IPS-15b (cell line): Measurements from ENCODE around the gene C4orf54.

Experiments
- H3K27me3 ChIP-seq: one replicate; pipeline ENCODE4 v1.6.1; 2013; ENCODE audit warnings: low read length; ENCODE audit not compliant: control insufficient read depth, insufficient read depth
- H3K36me3 ChIP-seq: one replicate; pipeline ENCODE4 v1.6.1; 2013; ENCODE audit warnings: low read length; ENCODE audit not compliant: control insufficient read depth, insufficient read depth
- H3K4me1 ChIP-seq: one replicate; pipeline ENCODE4 v1.6.1; 2013; ENCODE audit warnings: mild to moderate bottlenecking, low read length; ENCODE audit not compliant: control insufficient read depth, insufficient read depth
- H3K4me3 ChIP-seq: one replicate; pipeline ENCODE4 v1.5.1; 2013; ENCODE audit warnings: low read depth, low read length
- H3K9ac ChIP-seq: one replicate; pipeline ENCODE4 v1.6.1; 2013; ENCODE audit warnings: low read depth, mild to moderate bottlenecking, low read length
- H3K9me3 ChIP-seq: one replicate; pipeline ENCODE4 v1.6.1; 2013; ENCODE audit warnings: mild to moderate bottlenecking, low read length; ENCODE audit not compliant: control insufficient read depth, insufficient read depth

Gene C4orf54

GRCh38 chr4:99657798-99658197 lies at the start of gene C4orf54:
C4orf54 (minus strand) TSS chr4:99657828; CDS start chr4:99654648, 3,180 bp downstream.
- H3K4me3 ChIP-seq = no peak within 1 kb of the TSS
- H3K9me3 ChIP-seq = no peaks in the 10 kb centered on the region
- H3K4me1 ChIP-seq = no peaks in the 10 kb centered on the region
- no peaks in the 10 kb centered on the region for H3K27me3 ChIP-seq
- H3K36me3 ChIP-seq = no peaks in the 10 kb centered on the region
- no peak within 1 kb of the TSS for H3K9ac ChIP-seq

DNA sequence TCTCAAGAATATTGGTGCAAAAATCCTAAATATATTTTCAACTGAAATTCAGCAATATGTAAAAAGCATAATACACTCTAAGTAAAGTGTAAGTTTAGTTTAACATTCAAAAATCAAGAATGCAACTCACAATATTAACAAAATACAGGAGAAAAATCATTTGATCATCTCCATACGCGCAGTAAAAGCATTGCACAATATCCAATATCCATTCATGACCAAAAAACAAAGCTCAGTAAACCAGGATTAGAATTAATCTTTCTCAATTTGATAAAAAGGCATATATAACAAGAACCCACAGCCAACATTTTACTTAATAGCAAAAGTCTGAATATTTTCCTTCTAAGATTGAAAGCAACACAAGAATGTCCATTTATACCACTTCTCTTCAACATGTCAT lies 48.3 kb upstream of the C4orf54 start:
- Histone ChIP-seq H3K4me1 (no peaks in the 10 kb centered on the region), H3K9me3 (no peaks in the 10 kb centered on the region), H3K36me3 (no peaks in the 10 kb centered on the region)

GRCh38 chr4:99696801-99697200 lies 39.2 kb upstream of the C4orf54 start:
- peaks cover 4% of the 10 kb centered on the region for H3K4me1 ChIP-seq
- H3K4me3 ChIP-seq = no peak overlapping the region
- H3K9me3 ChIP-seq = no peaks in the 10 kb centered on the region
- H3K9ac ChIP-seq = no peak overlapping the region
- no peaks in the 10 kb centered on the region for H3K27me3 ChIP-seq
- H3K36me3 ChIP-seq = no peaks in the 10 kb centered on the region

More for the DNA sequence above, 48.3 kb upstream of the C4orf54 start:
- Histone ChIP-seq H3K9ac (no peak overlapping the region), H3K27me3 (no peaks in the 10 kb centered on the region), H3K4me3 (no peak overlapping the region)

DNA sequence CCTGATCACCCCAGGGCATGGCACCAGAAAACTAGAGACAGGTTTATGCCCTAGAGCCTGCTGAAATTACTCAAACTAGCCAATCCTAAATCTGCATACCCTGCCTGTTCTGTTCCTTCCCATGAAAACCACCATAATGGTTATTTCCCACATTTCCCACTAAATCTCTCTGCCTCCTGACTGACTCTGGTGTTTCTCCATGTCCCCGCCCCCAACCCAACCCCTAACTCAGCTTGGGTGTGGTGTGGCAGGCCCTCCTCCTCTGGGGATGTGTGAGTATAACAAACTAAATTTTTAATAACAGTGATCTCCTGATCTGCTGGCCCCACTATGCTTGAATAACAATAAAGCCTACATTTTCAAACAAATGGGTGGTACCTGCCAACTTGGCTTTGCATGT lies 35.5 kb upstream of the C4orf54 start:
- peaks cover 4% of the 10 kb centered on the region for H3K4me1 ChIP-seq
- no peaks in the 10 kb centered on the region for H3K27me3 ChIP-seq
- no peak overlapping the region for H3K9ac ChIP-seq
- no peak overlapping the region for H3K4me3 ChIP-seq
- H3K36me3 ChIP-seq = no peaks in the 10 kb centered on the region
- no peaks in the 10 kb centered on the region for H3K9me3 ChIP-seq

- Histone ChIP-seq H3K36me3 (no peaks in the 10 kb centered on the region), H3K4me1 (peaks cover 4% of the 10 kb centered on the region), H3K9me3 (no peaks in the 10 kb centered on the region), H3K4me3 (no peak overlapping the region), H3K27me3 (no peaks in the 10 kb centered on the region), H3K9ac (no peak overlapping the region)
Observed at GRCh38 chr4:99690990-99691389, 33.4 kb upstream of the C4orf54 start.

GRCh38 chr4:99690472-99690871 lies 32.8 kb upstream of the C4orf54 start:
- peaks cover 4% of the 10 kb centered on the region for H3K4me1 ChIP-seq
- no peaks in the 10 kb centered on the region for H3K36me3 ChIP-seq
- no peak overlapping the region for H3K4me3 ChIP-seq
- no peak overlapping the region for H3K9ac ChIP-seq
- H3K27me3 ChIP-seq = no peaks in the 10 kb centered on the region
- H3K9me3 ChIP-seq = no peaks in the 10 kb centered on the region

DNA sequence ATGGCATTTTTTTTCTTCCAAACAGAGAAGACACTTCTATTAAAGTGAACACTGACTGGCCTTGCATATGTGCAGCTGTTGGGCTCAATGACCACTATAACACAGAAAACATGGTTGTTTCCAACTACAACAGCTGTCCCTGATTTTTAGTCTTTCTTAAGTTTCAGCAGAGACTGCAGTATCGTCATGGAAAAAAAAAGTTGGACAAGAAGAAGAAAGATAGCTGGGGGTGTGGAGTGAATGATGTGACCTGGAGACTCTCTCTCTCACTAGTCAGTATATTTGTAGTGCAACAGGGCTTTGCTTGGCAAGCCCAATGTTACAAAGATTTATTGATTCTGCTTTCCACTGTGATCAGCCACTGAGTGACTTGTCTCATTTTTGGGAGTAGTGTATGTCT lies 29.5 kb upstream of the C4orf54 start:
- no peaks in the 10 kb centered on the region for H3K27me3 ChIP-seq

DNA sequence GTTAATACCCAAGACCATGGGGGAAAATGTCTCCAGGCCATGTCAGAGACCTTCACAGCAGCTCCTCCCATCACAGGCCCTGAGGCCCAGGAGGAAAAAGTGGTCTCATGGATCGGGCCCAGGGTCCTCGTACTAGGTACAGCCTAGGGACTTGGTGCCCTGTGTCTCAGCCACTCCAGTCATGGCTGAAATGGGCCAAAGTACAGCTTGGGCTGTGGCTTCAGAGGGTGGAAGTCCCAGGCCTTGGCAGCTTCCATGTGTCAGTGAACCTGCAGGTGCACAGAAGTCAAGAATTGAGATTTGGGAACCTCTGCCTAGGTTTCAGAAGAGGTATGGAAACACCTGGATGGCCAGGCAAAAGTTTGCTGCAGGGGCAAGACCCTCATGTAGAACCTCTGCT lies 27.6 kb upstream of the C4orf54 start:
- Histone ChIP-seq H3K4me1 (no peaks in the 10 kb centered on the region), H3K9ac (no peak overlapping the region), H3K27me3 (no peaks in the 10 kb centered on the region), H3K36me3 (no peaks in the 10 kb centered on the region), H3K9me3 (no peaks in the 10 kb centered on the region), H3K4me3 (no peak overlapping the region)

More for the DNA sequence above, 29.5 kb upstream of the C4orf54 start:
- no peaks in the 10 kb centered on the region for H3K4me1 ChIP-seq
- no peak overlapping the region for H3K4me3 ChIP-seq
- no peak overlapping the region for H3K9ac ChIP-seq
- no peaks in the 10 kb centered on the region for H3K9me3 ChIP-seq
- no peaks in the 10 kb centered on the region for H3K36me3 ChIP-seq

DNA sequence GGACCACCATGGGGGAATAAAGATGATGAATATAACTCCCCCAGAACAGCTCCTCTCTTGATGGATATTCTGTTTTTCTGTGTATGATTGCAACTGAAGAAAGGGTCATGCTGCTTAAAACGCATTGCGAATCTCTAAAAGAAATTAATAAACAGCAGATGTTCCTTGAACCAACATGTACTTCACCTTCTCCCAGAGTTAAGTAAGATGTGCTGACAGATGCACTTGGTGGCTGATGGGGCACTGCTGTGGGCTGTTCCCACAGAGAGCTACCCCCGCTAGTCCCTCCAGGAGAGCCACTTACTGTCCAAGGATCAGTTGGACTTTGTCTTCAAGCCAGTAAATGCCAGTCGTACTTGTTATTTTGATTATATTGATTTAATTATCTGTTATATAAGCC lies 26.3 kb upstream of the C4orf54 start:
- Histone ChIP-seq H3K9me3 (no peaks in the 10 kb centered on the region), H3K4me1 (no peaks in the 10 kb centered on the region), H3K36me3 (no peaks in the 10 kb centered on the region), H3K9ac (no peak overlapping the region), H3K27me3 (no peaks in the 10 kb centered on the region), H3K4me3 (no peak overlapping the region)

DNA sequence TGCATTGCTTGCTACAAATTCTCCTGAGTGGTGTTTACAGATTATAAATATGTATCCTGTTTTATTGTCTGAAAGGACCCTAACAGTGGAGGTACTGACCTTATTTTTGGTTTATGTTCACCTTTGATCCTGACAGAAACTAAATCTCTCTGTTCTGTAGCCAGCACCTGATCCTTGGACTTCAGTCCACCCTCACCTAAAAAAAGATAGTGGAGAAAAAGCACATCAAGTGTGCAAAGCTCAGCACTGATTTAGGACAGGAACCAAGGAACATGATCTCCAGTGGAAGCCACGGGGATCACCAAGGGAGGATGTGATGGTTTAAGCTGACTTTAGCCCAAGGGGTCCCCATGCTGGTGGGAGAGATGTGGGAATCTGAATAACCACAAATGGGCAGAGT lies 22.3 kb upstream of the C4orf54 start:
- no peak overlapping the region for H3K4me3 ChIP-seq
- no peaks in the 10 kb centered on the region for H3K4me1 ChIP-seq
- H3K27me3 ChIP-seq = no peaks in the 10 kb centered on the region
- H3K9me3 ChIP-seq = no peaks in the 10 kb centered on the region
- no peaks in the 10 kb centered on the region for H3K36me3 ChIP-seq
- no peak overlapping the region for H3K9ac ChIP-seq

- H3K36me3 ChIP-seq = no peaks in the 10 kb centered on the region
- H3K4me1 ChIP-seq = no peaks in the 10 kb centered on the region
- no peak overlapping the region for H3K9ac ChIP-seq
- H3K9me3 ChIP-seq = no peaks in the 10 kb centered on the region
- H3K27me3 ChIP-seq = no peaks in the 10 kb centered on the region
- no peak overlapping the region for H3K4me3 ChIP-seq
Observed at GRCh38 chr4:99679204-99679603, 21.6 kb upstream of the C4orf54 start.

DNA sequence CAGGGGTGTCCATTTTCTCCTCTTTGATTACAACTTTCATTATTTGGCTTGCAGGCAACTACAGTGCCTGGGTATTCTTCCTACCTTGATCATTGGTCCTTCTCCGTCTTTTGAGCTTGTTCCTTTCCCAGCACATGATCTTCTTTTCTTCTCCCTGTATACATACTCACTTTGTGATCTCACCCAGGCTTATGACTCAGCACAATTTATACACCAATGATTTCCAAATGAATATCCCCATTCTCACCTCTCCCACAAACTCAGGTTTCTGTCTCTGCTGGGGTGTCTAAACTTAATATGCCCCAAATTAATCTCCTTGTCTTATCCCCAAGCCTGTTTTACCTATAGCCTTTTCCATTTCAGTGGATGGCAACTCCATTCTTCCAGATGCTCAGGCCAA lies 19.5 kb upstream of the C4orf54 start:
- Histone ChIP-seq H3K4me1 (no peaks in the 10 kb centered on the region), H3K9me3 (no peaks in the 10 kb centered on the region), H3K9ac (no peak overlapping the region), H3K36me3 (no peaks in the 10 kb centered on the region), H3K4me3 (no peak overlapping the region), H3K27me3 (no peaks in the 10 kb centered on the region)
